Measurements from ENCODE around the gene GPS1. TPM values are rescaled to one million over a fixed set of nuclear protein-coding genes. Genes with fewer than 3 reads are reported as not detected.
A peak's percentile ranks its signal among the peaks of the same experiment; 100 is the strongest.

Gene GPS1
- total RNA-seq, 1 donor from 2014 or later: 67.4 TPM

DNA sequence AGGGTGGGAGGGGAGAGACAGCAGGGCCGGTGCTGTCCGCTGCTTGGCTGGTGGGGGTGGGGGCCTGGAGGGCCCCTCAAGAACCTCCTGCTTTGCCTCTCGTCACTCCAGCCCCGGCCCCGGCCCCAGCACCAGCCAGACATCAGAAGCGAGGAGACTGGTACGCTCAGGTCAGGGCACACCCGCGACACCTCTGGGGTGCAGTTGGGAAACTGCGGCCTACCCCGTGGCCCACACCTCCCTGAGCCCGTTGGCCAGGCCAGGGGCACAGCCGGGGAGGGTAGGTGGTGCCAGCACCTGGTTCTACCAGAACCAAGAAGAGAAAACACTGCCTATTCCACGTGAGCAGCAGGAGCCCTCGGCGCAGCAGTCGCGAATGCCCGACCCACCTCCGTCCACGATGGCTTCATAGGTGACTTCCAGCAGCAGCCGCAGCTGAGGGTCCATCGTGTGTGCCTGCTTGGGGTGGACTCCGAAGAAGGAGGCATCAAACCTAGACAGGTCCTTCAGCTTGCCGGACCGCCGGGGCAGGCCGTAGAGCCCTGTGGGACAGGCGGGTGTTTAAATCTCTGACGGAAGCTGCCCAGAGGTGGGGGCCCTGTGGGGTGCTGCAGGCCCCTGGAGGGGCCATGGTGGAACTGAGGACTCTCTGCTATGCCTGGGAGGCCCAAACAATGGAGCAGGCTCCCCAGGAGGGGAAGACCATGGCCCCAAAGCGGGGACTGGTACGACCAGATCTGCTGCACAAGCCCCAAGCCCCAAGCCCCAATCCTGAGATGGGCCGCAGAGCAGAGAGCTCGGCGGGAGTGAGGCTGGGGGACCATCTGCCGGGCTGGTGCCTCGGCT is 43.5 kb downstream of the GPS1 start:
- intact Hi-C loops (cut with DNase I): loop anchor here (5.0 kb wide), 1 partner anchor 58 kb away; the partner anchor contains the start of gene DCXR
- DNase-seq (ENCODE audit: low spot score): no peak

DNA sequence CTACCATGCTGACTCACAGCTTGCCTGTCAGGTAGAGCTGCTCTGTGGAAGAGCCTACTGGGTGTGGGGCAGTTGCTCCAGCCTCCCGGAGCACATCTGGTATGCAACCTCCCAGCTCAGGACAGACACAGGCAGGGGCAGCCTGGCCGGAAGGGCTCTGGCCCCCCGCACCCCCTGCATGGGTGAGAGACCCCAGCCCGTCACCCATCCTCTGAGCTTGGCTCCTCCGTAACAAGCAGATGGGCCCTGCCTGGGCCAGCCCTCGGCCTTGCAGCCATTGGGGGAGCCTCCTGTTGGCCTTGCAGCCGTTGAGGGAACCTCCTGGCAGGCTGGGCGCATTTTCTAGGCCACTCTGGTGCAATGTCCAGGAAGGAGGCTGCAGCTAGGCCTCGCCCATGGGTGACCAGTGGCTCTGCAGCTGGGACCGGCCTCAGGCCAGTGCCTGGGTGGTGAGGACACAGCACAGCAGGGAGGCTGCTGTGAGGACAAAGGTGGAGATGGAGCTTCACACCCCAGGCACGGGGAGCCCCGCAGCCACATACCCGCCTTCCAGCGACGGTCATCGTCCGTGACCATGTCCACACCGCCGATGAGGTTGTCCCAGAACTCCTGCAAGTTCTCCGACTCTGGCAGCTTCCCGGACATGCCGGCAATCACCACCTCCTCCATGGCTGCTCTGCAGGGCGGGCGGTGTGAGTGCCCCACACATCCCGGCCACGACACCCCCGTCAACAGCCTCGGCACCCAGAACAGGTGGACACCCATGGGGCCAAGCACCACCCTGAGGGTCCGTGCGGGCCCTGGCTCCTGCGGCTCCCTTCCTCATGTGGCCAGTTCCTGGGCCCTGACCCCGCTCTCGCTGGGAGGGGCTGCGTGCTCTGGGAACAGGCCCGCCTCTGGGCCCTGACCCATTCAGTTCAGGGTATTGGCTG is 44.3 kb downstream of the GPS1 start:
- DNase-seq (ENCODE audit: low spot score): no peak
- intact Hi-C loops (cut with DNase I): loop anchor here (5.0 kb wide), 1 partner anchor 59 kb away; the partner anchor contains the start of gene DCXR

DNA sequence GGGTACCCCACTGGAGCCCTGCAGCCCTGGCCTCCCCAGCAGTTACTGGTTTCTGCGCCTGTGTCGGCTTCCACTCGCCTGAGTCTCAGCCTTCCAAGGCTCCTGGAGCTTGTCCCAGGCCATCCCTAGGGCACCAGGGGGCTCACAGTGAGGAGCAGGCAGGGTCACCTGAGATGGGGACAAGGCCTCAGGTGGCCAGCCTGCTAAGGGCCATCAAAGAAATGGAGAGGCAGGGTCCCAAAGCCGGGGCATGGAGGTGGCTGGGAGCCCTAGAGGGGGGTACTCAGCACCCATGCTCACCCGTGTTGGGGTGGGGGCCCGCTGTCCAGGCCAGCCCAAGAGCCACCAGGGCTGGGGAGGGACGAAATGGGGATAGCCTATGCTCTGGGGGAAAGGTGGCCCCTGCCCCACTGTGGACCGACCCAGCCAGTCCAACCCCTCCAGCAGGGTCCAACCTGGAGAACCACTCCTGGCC is 45.0 kb downstream of the GPS1 start:
- no peak for DNase-seq (ENCODE audit: low spot score)

DNA sequence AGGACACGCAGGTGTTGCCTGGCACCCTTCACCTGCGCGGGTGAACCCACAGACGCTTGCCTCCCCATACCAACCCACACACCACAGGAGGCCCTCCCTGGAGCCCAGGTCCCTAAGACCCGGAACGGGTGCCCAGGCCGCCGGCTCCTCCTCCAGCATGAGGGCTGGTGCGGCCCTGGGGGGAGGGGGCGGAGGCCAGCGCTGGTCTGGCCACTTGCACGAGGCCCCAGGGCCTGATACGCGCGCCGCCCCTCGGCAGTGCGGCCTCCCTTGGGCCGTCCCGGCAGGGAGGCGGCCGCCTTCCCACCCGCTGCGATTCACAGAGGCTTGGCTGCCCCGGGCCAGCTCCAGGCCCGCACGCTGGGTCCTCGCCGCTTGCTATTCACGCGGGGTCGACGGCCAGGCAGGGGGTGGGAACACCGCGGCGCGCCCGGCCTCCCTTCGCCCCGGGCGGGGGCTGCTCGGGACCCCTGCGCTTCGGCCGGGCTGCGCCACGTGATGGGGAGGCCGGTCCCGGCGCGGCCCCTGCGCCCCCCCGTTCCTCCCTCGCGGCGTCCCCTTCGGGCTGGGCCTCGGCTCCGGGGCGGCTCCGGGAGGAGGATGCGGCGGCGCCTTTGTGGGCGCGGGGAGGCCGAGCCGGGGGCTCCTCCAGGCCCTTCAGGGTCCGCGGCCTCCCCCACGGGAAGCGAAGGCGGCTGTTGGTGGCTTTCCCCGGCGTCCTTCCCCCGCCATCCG is 45.7 kb downstream of the GPS1 start:
- DNase-seq (ENCODE audit: low spot score): no peak
- intact Hi-C loops (cut with DNase I): loop anchor here (5.0 kb wide), 1 partner anchor 60 kb away; the partner anchor contains the start of gene DCXR

More for the DNA sequence above, 45.0 kb downstream of the GPS1 start:
- intact Hi-C loops (cut with DNase I): loop anchor here (5.0 kb wide), 1 partner anchor 59 kb away; the partner anchor contains the start of gene DCXR

DNA sequence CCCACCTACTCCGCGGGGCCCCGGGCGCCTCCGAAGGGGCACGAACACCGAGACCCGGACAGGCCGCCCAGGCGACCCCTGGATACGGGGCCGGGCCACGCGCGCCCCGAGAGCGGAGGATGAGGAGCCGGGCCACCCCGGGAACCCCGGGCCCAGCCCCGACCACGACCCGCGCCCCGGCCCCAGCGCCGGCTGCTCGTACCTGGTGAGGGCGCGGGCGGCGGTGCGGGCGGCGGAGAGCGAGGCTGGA is 46.1 kb downstream of the GPS1 start:
- no peak for DNase-seq (ENCODE audit: low spot score)
- intact Hi-C loops (cut with DNase I): loop anchor here (5.0 kb wide), 1 partner anchor 61 kb away; the partner anchor contains the start of gene DCXR

DNA sequence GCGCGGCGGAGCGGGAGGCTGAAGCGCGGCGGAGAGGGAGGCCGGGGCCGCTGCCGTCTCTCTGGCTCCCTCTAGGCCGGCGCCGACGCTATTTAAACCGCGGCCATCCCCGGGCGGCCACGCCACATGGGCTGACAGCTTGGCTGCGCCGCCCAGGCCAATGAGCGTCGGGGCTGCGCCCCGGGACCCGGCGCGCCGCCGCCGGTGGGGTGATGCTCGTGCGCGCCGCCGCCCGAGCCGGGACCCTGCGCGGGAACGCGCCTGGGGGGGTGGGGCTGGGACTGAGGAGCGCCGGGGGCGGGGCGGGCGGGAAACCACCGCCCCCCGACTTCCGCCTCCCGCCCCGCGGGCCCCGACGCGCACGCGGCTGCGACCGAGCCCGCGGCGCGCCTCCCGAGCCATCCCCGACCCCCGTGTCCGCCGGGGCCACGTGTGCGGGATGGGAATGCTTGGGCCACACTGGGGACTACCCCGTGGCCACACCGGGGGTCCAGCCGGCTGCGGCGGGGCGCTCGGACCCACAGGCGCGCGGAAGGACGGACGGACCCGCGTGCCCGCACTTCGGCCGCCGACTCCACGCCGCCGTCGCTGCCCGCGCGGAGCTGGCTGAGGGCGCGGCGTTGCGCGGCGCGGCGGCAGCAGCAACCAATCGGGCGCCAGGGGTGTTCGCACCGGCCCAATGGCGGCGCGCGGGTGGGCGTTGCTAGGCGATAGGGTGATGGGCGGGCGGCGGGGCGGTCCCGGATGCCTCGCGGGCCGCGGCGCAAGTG is 46.7 kb downstream of the GPS1 start, which contains the start of gene FASN:
FASN (minus strand) TSS at position 68 of the 770 bp plus-strand sequence. CDS start 1,791 bp downstream, outside the sequence.
- intact Hi-C loops (cut with DNase I): loop anchor here (5.0 kb wide), 1 partner anchor 61 kb away; the partner anchor contains the start of gene DCXR
- DNase-seq (ENCODE audit: low spot score): peak; percentile 96

DNA sequence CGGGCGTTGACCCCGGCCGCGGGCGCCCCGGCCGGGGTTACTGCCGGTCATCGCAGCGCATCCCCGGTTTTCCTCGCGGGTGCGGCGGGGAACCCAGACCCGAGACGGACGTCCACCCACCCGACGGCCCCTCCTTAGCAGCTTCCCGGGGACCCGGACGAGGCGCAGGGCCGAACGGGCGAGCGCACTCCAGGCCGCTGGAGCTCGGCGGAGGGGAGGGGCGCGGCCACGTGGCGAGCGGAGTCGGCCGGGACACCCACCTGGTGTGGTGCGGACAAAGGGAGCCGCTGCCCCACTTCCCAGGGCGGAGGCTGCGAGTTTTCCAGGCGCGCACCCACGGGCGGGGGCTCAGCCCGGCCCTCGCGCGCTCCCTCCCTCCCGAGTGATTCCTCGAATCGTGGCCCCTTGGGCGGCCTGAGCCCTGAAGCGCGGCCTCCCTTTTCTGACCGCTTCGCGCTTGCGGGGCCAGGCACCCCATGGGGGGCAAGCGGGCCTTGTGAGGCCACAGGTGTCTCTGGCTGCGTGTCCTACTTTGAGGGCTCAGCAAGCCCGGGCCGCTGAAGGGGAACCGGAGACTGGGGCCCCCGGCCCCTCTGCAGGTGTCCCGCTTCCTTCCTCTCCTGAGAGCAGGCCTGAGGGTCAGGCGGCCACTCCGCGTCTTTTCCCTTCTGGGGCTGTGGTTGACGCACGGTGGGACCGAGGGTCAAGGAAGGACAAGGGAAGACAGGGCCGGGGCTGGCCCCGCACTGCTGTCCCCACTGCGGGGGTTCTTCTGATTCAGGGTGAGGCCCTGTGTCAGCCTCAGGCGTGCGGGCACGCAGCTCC is 47.5 kb downstream of the GPS1 start:
- intact Hi-C loops (cut with DNase I): loop anchor here (5.0 kb wide), 1 partner anchor 62 kb away; the partner anchor contains the start of gene DCXR
- no peak for DNase-seq (ENCODE audit: low spot score)

DNA sequence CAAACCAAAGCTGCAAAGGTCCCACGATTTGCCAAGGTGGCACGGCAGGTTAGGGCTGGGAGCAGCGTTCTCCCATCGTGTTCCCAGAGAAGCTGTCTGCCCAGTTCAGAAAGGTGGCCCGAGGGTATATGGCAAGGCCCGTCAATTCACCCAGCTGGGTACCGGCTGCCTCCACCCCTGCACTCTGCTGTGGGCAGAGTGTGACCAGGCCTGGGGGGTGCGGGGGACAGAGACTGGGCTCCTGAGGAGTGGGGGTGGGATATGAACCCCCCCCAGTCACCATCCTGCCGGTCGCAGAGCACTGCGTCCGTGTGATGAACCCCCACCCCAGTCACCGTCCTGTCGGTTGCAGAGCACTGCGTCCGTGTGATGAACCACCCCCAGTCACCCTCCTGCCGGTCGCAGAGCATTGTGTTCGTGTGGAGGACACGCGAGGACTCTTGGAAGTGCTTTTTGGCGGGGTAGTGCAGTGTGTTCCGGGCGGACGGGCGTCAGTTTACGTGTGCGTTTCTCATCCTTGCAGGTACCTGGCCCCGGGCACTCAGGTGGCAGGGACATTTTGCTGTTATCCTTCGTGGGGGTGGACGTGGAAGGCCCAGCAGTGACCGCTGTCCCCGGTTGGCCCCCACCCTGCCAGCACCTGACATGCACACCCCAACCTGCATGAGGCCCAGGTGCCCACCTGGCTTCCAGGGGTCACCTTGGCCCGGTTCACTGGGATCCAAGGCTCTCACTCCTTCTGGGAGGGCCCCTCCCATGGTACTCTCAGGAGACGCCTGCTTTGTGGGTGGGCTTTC is 49.0 kb downstream of the GPS1 start:
- no peak for DNase-seq (ENCODE audit: low spot score)
- intact Hi-C loops (cut with DNase I): no loop called here

DNA sequence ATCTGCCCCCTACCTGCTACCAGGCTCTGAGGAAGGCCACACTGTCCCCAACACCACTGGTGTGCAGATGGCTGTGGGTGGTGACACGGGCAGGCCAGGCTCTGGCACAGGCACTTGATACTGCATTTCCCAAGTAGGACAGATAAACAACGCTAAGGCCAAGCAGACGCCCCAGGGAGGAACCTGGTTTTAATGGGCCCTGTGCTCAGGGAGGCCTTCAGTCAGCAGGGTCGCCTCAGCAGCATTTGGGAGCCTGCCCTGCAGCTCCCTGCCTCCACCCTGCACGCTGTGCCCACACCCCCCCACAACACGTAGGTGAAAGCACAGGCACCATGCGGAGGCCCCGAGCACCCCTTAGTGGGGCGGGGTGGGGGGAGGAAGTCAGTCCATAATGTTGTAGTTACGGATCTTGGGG is 49.6 kb downstream of the GPS1 start:
- DNase-seq (ENCODE audit: low spot score): no peak
- intact Hi-C loops (cut with DNase I): no loop called here

DNA sequence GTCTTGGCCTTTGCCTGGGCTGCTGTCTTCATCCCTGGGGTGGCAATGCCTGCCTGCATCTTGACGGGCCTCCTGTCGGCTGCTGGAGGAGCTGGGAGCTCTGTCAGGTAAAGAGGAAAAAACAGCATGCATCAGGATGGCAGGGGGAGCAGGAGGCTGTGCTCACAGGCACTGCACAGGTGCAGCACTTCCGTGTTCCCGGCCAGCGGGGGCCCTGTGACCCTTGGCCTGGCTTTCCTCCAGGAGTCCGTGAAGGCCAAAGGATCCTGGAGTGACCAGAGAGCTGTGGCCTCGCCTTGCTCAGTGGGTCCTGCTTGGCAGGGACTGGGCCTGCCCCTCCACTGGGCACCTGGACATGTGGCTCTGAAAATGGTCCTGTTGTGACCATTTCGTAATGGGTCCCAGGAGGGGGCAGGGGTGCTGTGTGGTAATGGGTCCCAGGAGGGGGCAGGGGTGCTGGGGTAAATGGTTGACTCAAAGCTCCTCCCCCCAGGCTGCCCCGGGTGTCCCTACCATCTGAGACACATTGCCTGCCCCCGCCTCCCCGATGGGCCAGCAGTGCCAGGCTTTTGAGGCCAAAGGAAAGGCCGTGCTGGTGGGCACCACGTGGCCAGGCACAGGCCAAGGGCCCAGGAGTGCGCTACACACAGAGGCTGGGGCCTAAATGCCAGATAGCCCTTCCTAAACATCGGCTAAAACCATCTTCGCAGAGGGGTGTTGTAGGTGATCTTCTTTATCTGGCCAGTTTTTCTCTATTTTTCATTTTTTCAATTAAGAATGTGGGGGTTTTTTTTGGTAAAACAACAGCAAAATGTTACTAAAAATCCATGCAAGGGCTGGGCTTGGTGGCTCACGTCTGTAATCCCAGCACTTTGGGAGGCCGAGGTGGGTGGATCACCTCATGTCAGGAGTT is 50.3 kb downstream of the GPS1 start:
- intact Hi-C loops (cut with DNase I): no loop called here
- no peak for DNase-seq (ENCODE audit: low spot score)

DNA sequence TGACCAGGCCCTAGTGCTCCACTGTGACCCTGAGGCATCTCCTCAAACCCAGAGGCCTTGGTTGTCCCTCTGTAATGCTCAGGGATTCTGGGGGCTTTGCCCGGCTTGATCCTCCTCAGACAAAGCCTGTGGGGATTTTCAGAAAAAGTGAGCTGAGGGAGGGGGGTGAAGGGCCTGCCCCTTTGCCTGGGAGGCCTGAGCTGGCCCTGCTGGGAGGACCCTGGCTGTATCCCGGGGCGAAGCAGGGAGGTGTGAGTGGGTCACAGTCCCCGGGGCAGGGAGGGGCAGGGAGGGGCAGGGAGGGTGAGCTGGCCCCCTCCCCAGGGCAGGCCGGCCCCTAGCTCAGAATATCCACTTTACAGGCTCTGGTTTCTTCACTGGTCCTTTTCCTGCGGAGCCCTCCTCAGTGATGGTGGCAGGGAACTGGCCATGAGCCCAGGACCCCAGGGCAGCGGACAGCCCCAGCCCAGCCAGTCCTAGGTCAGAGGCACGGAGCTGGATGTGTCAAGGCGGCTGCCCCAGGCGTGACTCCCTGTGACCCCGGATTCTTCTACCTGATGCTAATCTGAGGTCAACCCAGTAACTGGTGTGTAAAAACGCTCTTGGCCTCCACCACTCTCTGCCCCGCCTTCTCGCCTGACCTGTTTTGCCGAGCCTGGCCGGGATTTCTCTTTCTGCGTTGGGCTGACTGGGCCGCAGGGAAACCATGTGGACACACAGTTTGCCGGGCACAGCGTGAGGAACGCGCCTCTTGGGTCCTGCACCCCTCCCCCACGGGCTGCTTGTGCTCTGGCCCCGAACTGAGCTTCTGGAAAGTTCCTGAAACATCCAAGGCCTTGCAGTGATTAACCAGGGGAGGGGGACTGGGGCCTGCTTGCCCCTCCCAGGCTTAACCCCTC is 52.1 kb downstream of the GPS1 start:
- DNase-seq (ENCODE audit: low spot score): no peak
- intact Hi-C loops (cut with DNase I): no loop called here

DNA sequence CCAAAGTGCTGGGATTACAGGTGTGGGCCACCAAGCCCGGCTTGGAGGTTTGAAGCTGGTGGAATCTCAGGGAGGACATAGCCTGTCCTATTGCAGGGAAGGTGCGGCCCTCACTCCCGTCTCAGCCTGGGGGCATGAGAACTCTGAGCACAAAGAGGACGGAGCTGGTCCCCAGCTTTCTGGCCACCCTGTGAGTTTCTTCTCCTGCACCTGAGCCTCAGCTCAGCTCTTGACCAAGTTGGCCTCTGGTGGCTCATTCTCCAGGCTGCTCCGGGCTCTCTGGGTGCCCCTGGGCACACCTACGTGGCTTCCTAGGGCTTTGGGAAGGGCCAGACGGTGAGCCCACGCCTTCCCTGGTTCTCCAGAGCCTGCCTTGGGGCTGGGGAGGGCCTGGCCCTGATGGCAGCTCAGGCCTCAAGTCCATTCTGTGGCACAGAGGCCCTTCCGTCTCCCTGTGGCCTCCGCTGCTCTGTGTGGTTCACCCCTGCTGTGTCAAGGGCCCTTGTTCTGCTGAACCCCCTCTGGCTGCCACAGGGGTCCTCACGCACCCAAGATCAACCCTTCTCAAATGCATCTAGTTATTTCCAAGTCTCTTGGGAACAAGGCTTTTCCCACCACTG is 53.2 kb downstream of the GPS1 start:
- intact Hi-C loops (cut with DNase I): no loop called here
- DNase-seq (ENCODE audit: low spot score): no peak

DNA sequence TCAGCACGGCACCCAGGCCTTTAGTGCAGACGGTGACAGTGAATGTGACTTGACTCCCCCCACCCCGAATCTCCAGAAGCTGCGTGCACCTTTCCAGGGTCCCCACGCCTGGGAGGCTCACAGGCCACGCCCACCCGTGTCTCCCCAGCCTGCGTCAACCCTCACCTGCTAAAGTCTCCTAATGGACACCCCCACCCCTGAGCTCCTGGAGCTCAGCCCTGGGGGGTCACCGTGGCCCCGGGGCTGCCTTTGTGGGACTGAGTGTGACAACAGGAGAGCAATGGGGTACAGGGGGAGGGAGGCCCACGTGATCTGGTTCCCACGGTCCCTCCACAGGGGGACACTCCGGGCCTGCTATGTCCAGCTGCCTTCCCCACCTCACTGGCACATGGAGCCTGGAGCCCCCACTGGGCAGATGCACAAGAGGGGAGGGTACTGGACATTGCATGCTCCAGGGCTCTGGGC is 53.8 kb downstream of the GPS1 start:
- DNase-seq (ENCODE audit: low spot score): no peak
- intact Hi-C loops (cut with DNase I): no loop called here

DNA sequence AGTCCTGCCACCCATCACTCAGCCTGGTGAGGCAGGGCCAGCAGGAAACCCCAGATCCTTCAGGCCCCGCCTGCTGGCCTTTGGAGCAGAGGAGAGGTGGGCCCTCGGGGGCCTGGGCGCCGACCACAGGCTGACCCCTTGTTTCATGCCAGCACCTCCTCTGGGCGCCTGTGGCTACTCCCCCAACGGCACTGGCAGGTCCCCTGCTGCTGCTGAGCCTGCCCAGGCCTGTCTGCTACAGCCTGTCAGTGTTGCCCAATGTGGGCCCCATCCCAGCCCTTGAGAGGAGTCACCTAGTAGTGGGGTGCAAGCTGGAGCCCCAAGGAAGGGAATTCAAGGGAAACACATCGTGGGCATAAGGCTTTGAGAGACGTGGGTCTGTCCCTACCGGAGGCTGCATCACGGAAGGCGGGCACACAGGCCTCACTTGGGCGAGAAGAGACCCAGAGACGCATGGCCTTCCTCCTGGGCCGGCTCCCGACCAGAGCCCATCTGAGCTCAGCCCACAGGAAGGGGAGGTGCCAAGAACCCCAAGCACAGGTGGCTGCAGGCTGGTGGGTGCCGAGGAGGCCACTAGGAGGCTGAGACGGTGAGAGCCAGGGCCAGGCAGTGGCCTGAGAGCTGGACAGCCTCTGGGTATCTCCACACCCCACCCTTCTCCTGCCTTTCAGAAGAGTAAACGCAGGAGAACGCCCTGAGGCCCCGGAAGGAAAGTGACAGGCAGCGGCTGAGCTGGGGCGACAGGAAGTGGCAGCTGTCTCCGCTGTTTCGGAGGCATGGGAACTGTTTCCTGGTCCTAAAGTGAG is 54.4 kb downstream of the GPS1 start:
- no peak for DNase-seq (ENCODE audit: low spot score)
- intact Hi-C loops (cut with DNase I): no loop called here
